Ishikawa (cell line): Measurements from ENCODE around the gene ACBD3.

Source experiments
- CEBPB ChIP-seq: IDR thresholded peaks from 2 replicates; pipeline ENCODE4 v1.6.1; 2012
- EGR1 ChIP-seq: IDR thresholded peaks from 2 replicates; pipeline ENCODE4 v1.6.1; 2012
- EP300 ChIP-seq: IDR thresholded peaks from 2 replicates; pipeline ENCODE4 v1.6.1; 2012; ENCODE audit warnings: borderline replicate concordance
- FOXM1 ChIP-seq: IDR thresholded peaks from 2 replicates; pipeline ENCODE4 v1.6.1; 2012; ENCODE audit warnings: low read depth, borderline replicate concordance
- MAX ChIP-seq: IDR thresholded peaks from 2 replicates; pipeline ENCODE4 v1.6.1; 2012
- NFIC ChIP-seq: IDR thresholded peaks from 2 replicates; pipeline ENCODE4 v1.6.1; 2012
- RAD21 ChIP-seq: IDR thresholded peaks from 2 replicates; pipeline ENCODE4 v1.6.1; 2012; ENCODE audit warnings: low read depth
- REST ChIP-seq: IDR thresholded peaks from 2 replicates; pipeline ENCODE4 v1.6.1; 2012; ENCODE audit warnings: low read depth, mild to moderate bottlenecking
- TAF1 ChIP-seq: IDR thresholded peaks from 2 replicates; pipeline ENCODE4 v1.6.1; 2012; ENCODE audit warnings: low read depth, mild to moderate bottlenecking
- TCF12 ChIP-seq: IDR thresholded peaks from 2 replicates; pipeline ENCODE4 v1.6.1; 2012; ENCODE audit warnings: low read depth
- TEAD4 ChIP-seq: IDR thresholded peaks from 2 replicates; pipeline ENCODE4 v1.6.1; 2012
- USF1 ChIP-seq: IDR thresholded peaks from 2 replicates; pipeline ENCODE4 v1.6.1; 2012
- YY1 ChIP-seq: IDR thresholded peaks from 2 replicates; pipeline ENCODE4 v1.6.1; 2012; ENCODE audit warnings: low read depth
- ZBTB7A ChIP-seq: IDR thresholded peaks from 2 replicates; pipeline ENCODE4 v1.6.1; 2012; ENCODE audit warnings: low read depth

GRCh38 chr1:226123212-226123560 lies 63.4 kb downstream of the ACBD3 start:
- no peak for TF ChIP-seq REST
- TF ChIP-seq CEBPB: no peak
- no peak for TF ChIP-seq TAF1
- TF ChIP-seq EP300: no peak
- no peak for TF ChIP-seq TCF12
- TF ChIP-seq RAD21: no peak
- TF ChIP-seq NFIC: no peak
- no peak for TF ChIP-seq ZBTB7A
- no peak for TF ChIP-seq YY1
- TF ChIP-seq MAX: no peak
- TF ChIP-seq FOXM1: no peak
- no peak for TF ChIP-seq TEAD4
- no peak for TF ChIP-seq USF1
- TF ChIP-seq EGR1: no peak
